GM21367 (cell line): Measurements from ENCODE around the gene JAM2.
"Not testable (repeated sequence)": the region's sequence is repeated elsewhere in the genome, so short reads cannot be mapped to it uniquely, and the experiment has no call there.

ENCODE experiments used
- ATAC-seq: cut with Tn5 transposase; IDR thresholded peaks from one replicate; pipeline ENCODE4 v1.9.1; 2021; ENCODE audit not compliant: unreplicated experiment

Gene JAM2

DNA sequence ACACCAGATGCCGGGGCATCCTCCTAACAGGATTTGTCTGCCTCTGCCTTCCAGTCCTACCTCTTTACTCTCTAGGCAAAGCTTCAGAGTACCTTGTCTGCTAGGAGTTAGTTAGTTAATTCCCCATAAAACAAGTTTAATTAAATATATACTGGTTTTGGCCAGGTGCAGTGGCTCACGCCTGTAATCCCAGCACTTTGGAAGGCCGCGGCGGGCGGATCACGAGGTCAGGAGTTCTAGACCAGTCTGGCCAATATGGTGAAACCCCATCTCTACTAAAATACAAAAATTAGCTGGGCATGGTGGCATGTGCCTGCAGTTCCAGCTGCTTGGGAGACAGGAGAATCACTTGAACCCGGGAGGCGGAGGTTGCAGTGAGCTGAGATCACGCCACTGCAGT is 75.0 kb downstream of the JAM2 start:
- ATAC-seq = not testable (repeated sequence)

DNA sequence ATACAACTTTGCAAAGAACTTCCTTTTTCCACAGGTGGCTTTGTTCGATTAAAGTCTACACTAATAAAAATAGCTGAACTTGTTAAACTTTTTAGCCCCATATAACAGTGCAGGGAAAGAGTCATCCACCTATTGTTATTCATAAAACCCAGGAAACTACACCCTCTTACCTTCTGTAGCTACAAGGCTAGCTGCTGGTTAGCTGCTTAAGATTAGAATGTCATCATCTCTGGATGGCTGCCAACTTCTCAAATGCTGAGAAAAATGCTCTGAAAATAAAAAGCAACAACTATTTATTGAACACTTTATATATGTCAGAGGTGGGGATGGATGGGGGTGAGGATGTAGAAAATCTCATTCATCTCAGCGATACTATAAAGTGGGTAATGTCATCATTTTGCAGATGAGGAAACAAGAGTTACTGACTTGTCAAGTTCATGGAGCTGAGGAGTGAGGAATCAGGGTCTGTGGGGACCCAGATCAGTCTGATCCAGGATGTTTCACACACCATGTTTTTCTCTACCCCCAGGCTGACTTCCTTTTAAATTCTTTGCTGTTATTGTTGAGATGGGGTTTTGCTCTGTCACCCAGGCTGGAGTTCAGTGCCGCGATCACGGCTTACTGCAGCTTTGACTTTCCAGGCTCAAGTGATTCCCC is 78.6 kb downstream of the JAM2 start:
- no peak for ATAC-seq

DNA sequence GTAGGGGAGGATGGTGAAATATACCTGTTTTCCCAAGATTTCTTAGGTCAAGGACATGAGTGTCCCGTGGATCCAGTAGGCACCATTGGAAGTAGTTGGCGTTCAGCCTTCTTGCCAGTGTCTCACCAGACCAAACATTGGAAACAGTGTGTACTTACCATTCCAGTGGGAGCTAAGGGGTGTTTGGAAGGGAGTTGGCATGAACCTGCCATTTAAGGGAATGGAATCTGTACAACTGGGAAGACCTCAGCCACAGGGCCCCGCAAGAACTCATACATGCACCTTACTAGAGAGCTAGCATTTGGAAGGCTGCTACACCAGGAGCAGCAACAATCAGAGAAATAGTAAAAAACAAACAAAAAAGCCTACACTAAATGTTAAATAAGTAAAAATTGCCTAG is 82.9 kb downstream of the JAM2 start:
- ATAC-seq = no peak

DNA sequence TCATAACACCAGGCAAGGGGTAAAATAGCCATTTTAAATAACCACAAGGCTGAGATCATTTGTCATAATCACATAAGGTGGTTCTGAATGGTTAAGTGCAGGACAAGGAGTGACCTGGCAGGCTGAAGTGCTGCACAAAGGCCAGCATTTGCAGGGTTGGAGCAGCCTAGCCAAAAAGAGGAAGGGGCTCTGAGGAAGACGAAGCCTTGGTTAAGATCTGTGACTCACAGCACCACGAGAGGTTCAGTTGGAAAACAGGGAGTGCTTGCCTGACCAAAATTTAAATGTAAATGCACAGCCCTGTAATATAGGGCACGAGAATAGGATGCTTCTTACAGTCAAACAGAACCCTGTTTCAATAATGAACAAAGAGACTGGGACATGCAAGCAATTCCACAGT is 83.6 kb downstream of the JAM2 start:
- no peak for ATAC-seq

DNA sequence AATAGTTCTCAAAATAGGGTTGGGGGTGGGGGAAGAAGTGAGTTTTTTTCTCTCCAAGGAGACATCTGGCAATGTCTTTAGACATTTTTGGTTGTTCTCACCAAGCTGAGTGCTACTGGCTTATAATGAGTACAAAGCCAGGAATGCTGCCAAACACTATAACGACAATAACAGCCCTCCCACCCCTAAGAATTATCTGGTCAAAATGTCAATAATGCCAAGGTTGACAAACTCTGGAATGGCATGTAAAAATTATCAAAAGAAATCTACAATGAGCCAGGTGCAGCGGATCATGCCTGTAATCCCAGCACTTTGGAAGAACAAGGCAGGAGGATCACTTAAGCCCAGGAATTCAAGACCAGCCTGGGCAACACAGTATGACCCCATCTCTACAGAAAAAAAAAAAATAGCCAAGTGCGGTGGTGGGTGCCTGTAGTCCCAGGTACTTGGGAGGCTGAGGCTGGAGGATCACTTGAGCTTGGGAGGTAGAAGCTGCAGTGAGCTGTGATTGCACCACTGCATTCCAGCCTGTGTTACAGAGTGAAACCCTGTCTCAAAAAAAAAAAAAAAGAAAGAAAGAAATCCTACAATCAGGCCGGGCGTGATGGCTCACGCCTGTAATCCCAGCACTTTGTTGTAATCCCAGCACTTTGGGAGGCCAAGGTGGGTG is 93.2 kb downstream of the JAM2 start:
- ATAC-seq = no peak

DNA sequence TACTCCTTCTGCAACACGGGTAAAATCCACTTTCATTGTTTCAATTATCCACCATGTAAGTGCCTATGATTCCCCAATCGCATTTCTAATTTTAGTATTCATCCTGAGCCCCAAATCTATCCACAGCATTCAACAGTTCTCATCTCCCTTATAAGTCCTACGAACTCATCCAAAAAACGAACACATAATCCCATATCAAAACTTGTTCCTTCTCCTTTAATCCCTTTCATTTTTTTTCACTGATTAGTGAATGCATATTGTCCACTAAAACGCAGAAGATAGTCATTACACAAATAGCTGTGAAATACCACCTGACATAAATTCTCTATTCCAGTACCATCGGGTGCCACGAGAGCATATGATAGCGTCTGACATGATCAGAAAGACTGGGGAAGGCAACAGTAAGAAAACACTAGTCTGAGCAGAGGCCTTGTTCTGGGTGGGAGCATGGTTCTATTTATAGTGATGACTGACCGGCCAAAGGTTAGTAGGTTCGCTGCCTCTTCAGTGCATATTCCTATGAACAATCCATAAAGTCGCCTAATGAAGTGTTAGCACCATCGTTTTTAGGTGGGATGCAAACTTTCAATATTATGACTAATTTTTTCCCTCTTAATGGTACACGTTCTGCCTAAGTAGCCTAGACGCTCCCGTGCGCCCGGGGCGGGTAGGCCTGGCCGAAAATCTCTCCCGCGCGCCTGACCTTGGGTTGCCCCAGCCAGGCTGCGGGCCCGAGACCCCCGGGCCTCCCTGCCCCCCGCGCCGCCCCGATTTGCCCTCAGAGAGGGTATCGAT is 95.0 kb downstream of the JAM2 start:
- peak; percentile 9 for ATAC-seq

DNA sequence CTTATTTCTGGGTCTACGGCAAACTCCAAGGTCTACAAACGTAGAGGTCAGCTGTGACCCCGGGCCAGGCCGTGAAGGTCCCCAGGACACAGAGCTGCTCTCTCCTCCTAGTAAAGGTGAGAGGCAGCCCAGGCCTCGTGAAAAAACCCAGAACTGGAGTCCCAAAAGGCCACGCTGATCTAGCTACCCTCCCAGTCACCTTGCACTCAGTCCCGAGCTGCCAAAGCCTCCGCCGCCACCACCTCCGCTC is 95.5 kb downstream of the JAM2 start:
- ATAC-seq = no peak

DNA sequence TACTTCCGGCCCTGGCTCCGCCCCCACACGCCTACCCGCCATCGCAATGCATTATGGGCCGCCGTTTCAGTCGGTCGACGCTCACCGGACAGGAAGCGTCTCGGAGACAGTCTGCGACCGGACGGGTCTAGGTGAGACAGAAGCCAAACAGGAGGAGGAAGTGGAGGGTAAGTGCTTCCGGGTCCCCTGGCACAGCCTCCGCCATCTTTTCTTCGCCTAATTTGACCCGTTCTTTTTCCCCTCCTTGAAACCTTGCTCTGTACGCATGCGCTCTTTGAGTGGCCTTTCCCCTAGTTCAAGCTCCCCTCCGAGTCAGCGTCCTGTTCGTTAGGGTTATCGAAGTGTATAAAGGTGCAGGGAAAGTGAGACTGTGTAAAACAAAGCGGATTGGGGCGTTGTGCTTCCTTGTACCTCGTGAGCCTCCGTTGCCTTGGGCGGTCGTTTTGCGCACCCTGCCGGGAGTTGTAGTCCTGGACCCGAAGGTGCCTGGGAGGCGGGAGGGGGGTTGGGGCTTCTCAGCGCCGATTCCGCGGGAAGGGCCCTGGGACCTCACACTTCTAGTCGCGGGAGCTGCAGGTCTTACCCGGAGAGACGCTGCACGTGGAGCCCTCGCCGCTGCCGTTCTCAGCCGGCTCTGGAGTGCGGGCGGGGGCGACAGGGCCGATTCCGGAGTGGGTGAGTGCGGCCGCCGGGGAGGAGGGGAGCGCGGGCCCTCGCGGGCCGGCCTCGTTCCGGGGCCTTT is 96.0 kb downstream of the JAM2 start, which contains the start of the genes ATP5PF and GABPA:
Gene ATP5PF (minus strand): TSS at position 1 of the 742 bp plus-strand sequence. CDS start 5,110 bp downstream, outside the sequence.
Gene GABPA (plus strand): TSS at position 69 of the 742 bp plus-strand sequence. CDS start 6,627 bp downstream, outside the sequence.
- ATAC-seq = peak; percentile 89

DNA sequence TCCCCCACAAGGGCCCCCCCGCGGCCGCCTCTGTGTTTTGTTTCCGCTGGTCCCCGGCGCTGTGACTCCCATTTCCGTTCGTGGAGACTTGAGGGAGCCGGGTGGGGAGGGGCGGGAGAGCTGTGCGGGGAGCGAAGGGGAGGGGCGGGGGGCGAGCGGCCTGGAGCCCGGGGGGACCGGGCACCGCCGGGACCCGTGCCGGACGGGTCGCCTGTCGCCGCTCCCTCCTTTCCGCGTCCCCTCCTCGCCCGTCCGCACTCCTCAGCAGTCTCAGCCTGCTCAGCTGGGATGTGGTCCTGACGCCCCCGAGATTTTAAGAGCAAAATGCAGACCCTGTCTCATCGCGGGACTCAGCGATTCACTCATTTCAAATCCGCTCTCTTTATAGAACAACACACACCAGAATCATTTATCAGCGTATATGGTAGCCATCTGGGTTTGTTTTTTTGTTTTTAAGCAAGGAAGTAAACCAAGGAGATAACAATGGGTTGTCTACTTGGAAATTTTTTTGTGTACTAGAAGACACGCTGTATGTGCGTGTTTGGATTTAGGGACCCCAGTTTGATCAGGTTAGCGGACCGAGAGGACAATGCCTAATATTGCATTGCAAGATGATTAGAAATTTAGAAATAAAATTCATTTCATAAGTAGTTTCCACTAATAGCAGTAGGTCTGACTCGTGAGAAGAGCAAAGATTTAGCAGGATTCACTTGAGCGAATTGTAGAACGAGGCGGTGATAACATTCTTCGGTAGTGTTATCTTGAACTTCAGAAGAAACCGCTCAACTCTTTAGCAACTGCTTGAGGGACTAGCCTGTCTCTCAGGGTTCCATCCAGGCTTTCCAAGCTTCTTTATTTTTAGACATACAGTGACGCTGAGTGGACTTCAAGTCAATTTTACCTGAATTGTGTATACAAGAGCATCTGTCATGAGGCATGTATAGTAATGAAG is 96.9 kb downstream of the JAM2 start:
- ATAC-seq = peak; percentile 34

DNA sequence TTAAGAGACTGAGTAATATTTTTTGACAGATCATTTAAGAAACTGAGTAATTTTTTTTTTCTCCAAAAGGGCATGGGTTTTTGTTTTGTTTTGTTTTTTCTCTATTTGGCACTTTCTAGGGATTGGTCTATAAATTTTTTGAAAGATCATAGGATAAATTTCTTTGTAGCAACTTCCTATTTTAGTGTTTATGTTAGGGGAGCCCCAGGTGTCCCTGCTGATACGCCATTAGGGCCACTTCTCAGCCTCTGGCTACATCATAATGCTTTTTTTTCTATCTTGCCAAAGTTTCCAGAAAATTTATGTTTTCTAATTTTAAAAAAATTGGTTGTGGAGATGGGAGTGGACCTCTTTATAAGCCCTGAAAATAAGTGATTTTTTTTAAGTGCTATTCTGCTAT is 98.4 kb downstream of the JAM2 start:
- no peak for ATAC-seq

DNA sequence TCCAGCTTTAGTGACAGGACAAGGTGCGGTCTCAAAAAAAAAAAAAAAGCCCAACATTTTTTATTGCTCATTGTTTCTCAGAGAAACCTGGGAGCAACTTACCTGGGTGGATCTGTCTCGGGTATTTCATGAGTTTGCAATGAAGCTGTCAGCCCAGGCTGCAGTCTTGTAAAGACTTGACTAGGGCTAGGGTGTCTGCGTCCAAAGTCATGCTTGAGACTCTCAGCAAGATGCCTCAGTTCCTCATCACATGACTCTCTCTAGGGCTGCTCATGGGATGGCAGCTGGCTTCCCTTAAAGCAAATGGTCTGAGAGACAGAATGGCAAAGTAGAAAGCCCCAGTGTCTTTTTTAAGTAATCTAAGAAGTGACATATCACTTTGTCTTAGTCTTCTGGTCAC is 103.8 kb downstream of the JAM2 start:
- no peak for ATAC-seq

DNA sequence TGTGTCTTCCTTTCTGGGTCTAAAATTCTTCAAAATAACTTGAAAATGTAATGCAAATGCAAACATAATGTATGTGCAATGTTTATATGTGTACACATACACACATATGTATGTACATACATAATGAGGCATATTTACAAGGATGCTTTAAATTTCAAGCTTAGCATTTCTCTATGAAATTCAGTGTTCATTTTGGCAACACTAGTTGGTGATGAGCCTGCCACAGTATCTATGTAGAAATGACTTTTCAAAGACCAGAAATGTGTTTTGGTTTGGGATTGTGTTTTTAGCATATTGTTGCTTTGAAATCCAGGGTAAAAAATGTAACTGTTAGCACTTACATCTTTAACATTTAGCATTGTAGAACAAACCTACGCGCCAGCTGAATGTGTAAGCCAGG is 105.8 kb downstream of the JAM2 start:
- ATAC-seq = no peak

DNA sequence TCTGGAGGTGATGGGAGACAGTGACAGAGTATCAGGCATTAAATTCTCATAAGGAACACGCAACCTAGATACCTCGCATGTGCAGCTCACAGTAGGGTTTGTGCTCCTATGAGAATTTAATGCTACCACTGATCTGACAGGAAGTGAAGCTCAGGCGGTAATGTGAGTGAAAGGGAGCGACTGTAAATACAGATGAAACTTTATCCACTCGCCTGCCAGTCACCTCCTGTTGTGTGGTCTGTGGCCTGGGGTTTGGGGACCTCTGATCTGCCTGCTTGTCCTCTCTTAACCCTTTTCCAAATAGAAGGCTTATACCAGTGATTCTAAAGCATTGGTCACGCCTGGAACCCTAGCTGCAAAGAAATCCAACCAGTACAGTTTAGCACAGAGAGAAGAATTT is 111.0 kb downstream of the JAM2 start:
- no peak for ATAC-seq

DNA sequence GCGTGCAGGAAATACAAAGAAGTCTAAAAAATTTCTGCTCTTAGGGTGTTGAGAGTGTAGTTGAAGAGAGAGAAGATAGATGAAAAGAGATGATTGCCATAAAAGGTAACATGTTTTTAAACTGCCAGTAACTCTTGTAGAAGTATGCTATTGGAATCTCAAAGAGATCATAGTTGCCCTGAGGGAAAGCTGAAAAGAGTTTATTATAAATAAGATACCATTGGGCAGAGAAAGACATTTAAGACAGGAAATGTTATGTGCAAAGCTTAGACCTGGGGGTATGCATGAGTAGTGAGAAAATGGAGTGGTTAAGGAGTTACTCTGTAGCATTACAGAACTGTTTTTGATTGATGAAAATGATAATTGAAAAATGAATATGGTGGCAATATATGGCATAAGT is 113.4 kb downstream of the JAM2 start:
- ATAC-seq = no peak

DNA sequence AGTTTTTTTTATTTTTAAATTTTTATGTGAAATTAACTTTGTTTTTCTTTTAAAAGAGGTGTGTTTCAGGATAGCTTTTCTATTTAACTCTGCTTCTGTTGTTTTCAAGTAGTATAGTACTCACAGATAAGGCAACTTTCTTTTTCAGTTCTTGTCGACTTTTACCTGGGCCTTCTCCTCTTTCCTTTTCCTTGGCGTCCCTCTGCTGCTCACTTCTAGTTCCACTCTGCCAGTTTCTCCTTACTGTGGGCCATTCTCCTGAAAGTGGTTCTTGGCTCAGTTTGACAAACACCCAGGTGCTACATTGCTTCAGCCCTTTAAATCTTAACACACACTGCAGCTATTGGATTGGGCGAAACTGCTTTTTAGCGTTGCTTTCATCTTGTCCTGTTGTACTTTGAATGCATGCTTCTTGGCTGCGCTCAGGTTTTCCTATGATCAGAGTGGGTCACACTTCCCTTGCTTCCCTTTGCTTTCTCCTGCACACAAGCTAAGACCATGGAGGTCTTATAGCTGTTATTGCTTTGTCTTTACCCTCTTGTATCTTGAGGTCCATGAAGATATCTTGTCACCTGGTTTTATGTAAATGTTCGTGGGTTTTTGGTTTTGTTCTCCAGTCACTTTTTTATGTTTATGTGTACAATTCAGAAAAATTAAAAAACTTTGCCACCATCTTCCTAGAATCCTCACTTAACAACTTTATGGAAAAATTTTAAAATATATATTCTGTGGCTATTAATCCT is 117.3 kb downstream of the JAM2 start:
- no peak for ATAC-seq

DNA sequence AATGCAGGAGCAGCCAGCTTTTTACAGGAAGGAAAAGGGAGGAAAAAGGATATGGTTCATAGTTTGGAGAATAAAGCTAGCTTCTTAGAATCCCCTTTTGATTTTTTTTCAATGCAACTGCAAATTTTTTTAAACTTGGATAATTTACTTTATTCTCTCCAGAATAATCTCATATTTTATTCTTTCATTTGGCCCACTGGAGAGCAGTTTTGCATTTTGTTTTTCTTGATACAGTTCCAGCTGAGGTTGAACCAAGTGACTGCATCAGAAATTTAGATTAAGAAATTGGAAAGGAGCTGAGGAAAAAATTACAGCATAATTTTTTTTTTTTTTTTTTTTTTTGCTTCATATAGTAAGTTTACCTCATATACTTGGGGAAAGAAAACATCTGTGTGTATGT is 118.5 kb downstream of the JAM2 start:
- no peak for ATAC-seq

DNA sequence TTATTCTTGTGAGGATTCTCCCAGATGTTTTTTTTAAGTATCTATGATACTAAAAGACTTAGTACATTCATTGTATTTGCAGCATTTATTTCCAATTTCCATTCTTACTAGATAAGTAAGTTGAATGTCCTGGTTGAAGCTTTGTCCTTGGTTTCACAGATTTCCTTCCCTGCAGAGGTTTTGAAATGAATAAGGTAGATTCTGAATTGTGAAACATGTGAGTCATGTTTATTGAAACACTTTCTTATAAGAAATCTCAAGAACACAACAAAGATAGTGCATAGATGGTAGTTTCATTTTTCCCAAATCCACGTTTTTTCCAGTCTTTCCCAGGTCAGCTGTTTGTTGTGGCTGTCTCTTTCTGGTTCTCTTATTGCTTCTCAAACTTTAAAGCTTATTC is 120.5 kb downstream of the JAM2 start:
- ATAC-seq = no peak

DNA sequence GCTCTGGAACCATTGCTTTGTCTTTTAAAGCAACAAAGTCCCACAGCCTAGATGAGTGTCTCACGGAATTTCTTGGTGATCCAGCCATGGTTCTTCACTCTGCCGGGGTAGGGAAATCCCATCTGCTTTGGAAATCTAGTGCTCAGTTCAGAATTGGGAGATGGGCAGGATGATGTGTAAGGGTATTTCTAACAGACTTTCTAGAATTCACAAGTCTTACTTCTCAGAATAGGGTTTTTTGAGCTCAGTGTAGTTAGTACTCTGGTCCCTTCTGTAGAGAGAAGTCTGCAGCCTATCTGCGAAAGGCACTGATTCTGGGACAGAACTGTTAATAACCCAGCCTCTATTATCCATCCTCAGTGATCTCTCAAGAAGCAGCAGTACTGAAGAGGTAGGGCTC is 121.0 kb downstream of the JAM2 start:
- no peak for ATAC-seq

DNA sequence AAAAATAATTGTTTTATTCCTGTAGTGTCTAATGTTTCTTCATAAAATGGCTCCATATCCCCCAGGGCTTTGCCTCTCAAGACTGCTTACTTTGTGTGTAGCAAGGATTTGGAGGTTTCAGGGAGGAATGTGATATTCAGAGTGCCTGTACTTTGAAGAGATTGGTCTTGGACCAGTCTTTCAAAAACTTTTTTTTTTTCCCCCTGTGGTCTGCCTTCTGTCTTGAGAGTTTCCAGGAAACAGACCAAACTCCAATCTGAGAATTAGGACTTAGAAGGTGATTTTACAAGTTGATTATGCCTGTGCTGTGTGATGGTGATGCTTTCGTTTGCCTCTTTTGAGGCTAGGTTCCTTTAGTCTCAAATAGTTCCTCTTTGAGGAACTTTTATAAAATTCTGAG is 121.6 kb downstream of the JAM2 start:
- ATAC-seq = no peak

DNA sequence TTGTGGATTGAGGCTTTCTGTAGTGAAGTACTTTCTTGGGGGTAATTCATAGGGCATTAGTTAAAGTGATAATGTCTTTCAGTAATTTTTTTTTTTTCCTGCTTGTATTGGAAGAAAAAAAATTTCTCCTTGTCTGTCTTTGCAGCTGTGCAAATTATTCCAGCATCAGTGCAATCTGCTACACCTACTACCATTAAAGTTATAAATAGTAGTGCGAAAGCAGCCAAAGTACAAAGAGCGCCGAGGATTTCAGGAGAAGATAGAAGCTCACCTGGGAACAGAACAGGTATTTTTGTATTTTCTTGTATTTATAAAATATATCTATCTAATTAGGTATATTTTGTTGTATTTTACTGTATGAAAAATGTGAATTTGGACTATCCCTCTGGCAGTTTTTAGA is 125.0 kb downstream of the JAM2 start:
- ATAC-seq = no peak
